Hepatocyte (in vitro differentiated cells): ENCODE measurements around the gene ANKS1B.

Experiments used
- CTCF ChIP-seq: fragments of 200-600 bp; sonication (generic); IDR thresholded peaks from 2 replicates; pipeline ENCODE4 v1.5.1; 2016; ENCODE audit warnings: antibody characterized with exemption, mild to moderate bottlenecking; ENCODE audit not compliant: poor library complexity
- EZH2 ChIP-seq: fragments of 200-600 bp; sonication (generic); IDR thresholded peaks from 2 replicates; pipeline ENCODE4 v1.6.1; 2016; ENCODE audit warnings: antibody characterized with exemption, mild to moderate bottlenecking, borderline replicate concordance
- EZH2phosphoT487 ChIP-seq: fragments of 200-600 bp; sonication (generic); IDR thresholded peaks from one replicate; pipeline ENCODE4 v1.6.1; 2018; ENCODE audit warnings: antibody characterized with exemption, mild to moderate bottlenecking, low read depth, moderate library complexity; ENCODE audit not compliant: unreplicated experiment, severe bottlenecking

- TF ChIP-seq CTCF (no peak), EZH2 (no peak), EZH2phosphoT487 (no peak)
Measured at GRCh38 chr12:99824900-99825542, 159.7 kb downstream of the ANKS1B start.
